NCI-H69 (cell line): ENCODE results near the gene EGFR.

ENCODE experiments used
- DNase-seq: peaks from one replicate; lab custom pipeline; 2025; lab: John Stamatoyannopoulos, UW

Gene EGFR

GRCh38 chr7:55127622-55128081 lies 108.8 kb downstream of the EGFR start:
- peak; percentile 17 for DNase-seq

GRCh38 chr7:55128693-55129394 lies 110.0 kb downstream of the EGFR start:
- peak; percentile 11 for DNase-seq

GRCh38 chr7:55129541-55130394 lies 111.0 kb downstream of the EGFR start:
- DNase-seq: no peak

GRCh38 chr7:55130395-55131141 lies 111.8 kb downstream of the EGFR start:
- DNase-seq: no peak

- no peak for DNase-seq
Measured at GRCh38 chr7:55131142-55131929, 112.5 kb downstream of the EGFR start.

- DNase-seq: no peak
Measured at GRCh38 chr7:55132550-55132889, 113.7 kb downstream of the EGFR start.

GRCh38 chr7:55132890-55133551 lies 114.2 kb downstream of the EGFR start:
- no peak for DNase-seq

- no peak for DNase-seq
Measured at GRCh38 chr7:55133630-55134358, 115.0 kb downstream of the EGFR start.

- no peak for DNase-seq
Measured at GRCh38 chr7:55134359-55134725, 115.5 kb downstream of the EGFR start.

- no peak for DNase-seq
Measured at GRCh38 chr7:55134786-55135185, 116.0 kb downstream of the EGFR start.

- no peak for DNase-seq
Measured at GRCh38 chr7:55135462-55135861, 116.6 kb downstream of the EGFR start.

GRCh38 chr7:55138663-55139062 lies 119.8 kb downstream of the EGFR start:
- no peak for DNase-seq

GRCh38 chr7:55140221-55140940 lies 121.6 kb downstream of the EGFR start:
- peak; percentile 9 for DNase-seq

GRCh38 chr7:55140941-55141278 lies 122.1 kb downstream of the EGFR start:
- DNase-seq: no peak

GRCh38 chr7:55142919-55143600 lies 124.2 kb downstream of the EGFR start:
- DNase-seq: no peak

- DNase-seq: peak; percentile 4
Measured at GRCh38 chr7:55144333-55145317, 125.8 kb downstream of the EGFR start.

- no peak for DNase-seq
Measured at GRCh38 chr7:55145606-55146005, 126.8 kb downstream of the EGFR start.

GRCh38 chr7:55147101-55147500 lies 128.3 kb downstream of the EGFR start:
- DNase-seq: no peak
